ENCODE measurements around the gene AUTS2. TPM values are rescaled to one million over a fixed set of nuclear protein-coding genes. Genes with fewer than 3 reads are reported as not detected.

The AUTS2 gene
- total RNA-seq, 1 experiment from 2014 or later = 2.5 TPM

DNA sequence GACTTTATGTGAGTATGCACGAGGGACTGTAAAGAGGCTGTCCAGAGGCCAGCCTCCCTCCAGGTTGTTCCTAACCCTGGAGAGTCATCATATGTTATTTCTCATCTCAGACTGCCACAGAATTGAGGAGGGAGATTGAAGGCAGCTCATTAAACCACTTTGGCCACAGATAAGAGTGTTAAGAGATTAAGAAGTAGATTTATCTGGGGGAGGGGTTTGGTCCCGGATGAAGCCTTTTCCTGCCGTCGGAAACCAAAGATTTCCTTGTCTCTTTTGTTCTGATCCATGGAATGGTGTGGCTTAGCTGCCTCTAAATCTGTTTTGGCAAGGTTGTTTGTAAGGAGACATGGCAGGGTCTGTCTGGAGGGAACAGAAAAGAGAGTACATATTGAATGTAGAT lies 338.8 kb downstream of the AUTS2 start:
- no peak for DNase-seq (ENCODE audit: low read depth, low spot score)
- H3K27ac ChIP-seq (ENCODE audit: low read length) = no peak overlapping the region
- no peaks in the 10 kb centered on the region for H3K27me3 ChIP-seq (ENCODE audit: control insufficient read depth, insufficient read depth, low read length)
- TF ChIP-seq, protein P1, sequence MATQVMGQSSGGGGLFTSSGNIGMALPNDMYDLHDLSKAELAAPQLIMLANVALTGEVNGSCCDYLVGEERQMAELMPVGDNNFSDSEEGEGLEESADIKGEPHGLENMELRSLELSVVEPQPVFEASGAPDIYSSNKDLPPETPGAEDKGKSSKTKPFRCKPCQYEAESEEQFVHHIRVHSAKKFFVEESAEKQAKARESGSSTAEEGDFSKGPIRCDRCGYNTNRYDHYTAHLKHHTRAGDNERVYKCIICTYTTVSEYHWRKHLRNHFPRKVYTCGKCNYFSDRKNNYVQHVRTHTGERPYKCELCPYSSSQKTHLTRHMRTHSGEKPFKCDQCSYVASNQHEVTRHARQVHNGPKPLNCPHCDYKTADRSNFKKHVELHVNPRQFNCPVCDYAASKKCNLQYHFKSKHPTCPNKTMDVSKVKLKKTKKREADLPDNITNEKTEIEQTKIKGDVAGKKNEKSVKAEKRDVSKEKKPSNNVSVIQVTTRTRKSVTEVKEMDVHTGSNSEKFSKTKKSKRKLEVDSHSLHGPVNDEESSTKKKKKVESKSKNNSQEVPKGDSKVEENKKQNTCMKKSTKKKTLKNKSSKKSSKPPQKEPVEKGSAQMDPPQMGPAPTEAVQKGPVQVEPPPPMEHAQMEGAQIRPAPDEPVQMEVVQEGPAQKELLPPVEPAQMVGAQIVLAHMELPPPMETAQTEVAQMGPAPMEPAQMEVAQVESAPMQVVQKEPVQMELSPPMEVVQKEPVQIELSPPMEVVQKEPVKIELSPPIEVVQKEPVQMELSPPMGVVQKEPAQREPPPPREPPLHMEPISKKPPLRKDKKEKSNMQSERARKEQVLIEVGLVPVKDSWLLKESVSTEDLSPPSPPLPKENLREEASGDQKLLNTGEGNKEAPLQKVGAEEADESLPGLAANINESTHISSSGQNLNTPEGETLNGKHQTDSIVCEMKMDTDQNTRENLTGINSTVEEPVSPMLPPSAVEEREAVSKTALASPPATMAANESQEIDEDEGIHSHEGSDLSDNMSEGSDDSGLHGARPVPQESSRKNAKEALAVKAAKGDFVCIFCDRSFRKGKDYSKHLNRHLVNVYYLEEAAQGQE (IDR thresholded peaks at IDR 0.05; ENCODE audit: insufficient read depth in 1 of 2, low read depth in 2 of 2, low read length in 1 of 2) = no peak
- TF ChIP-seq, protein P2, sequence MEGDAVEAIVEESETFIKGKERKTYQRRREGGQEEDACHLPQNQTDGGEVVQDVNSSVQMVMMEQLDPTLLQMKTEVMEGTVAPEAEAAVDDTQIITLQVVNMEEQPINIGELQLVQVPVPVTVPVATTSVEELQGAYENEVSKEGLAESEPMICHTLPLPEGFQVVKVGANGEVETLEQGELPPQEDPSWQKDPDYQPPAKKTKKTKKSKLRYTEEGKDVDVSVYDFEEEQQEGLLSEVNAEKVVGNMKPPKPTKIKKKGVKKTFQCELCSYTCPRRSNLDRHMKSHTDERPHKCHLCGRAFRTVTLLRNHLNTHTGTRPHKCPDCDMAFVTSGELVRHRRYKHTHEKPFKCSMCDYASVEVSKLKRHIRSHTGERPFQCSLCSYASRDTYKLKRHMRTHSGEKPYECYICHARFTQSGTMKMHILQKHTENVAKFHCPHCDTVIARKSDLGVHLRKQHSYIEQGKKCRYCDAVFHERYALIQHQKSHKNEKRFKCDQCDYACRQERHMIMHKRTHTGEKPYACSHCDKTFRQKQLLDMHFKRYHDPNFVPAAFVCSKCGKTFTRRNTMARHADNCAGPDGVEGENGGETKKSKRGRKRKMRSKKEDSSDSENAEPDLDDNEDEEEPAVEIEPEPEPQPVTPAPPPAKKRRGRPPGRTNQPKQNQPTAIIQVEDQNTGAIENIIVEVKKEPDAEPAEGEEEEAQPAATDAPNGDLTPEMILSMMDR (IDR thresholded peaks at IDR 0.05) = no peak
- TF ChIP-seq POLR2AphosphoS5 (IDR thresholded peaks at IDR 0.05; ENCODE audit: low read depth, low read length) (no peak), SIN3A (IDR thresholded peaks at IDR 0.05; ENCODE audit: borderline replicate concordance, insufficient read depth, low read depth, low read length) (no peak), TCF7L2 (IDR thresholded peaks at IDR 0.05; ENCODE audit: low read depth, low read length) (no peak)
- H3K36me3 ChIP-seq (ENCODE audit: control insufficient read depth, insufficient read depth, low read length) = no peaks in the 10 kb centered on the region
- H3K4me1 ChIP-seq (ENCODE audit: control insufficient read depth, insufficient read depth, low read length) = no peaks in the 10 kb centered on the region
- in situ Hi-C loops (cut with HindIII; ENCODE audit: low pct_unique_long_range_greater_than_20kb, low sequenced_read_pairs) = no loop called here
- CTCF ChIA-PET = no interaction called here
- intact Hi-C loops (cut with micrococcal nuclease; ENCODE audit: unreplicated experiment) = no loop called here
- BruUV-seq (replicated peaks) = no TSS peak
- POLR2A ChIA-PET = no interaction called here
- no peak overlapping the region for H3K4me3 ChIP-seq (ENCODE audit: low read depth in 2 of 2, low read length in 2 of 2)
- no peaks in the 10 kb centered on the region for H3K9me3 ChIP-seq (ENCODE audit: control insufficient read depth, insufficient read depth, low read depth, low read length)
- ATAC-seq = no peak

DNA sequence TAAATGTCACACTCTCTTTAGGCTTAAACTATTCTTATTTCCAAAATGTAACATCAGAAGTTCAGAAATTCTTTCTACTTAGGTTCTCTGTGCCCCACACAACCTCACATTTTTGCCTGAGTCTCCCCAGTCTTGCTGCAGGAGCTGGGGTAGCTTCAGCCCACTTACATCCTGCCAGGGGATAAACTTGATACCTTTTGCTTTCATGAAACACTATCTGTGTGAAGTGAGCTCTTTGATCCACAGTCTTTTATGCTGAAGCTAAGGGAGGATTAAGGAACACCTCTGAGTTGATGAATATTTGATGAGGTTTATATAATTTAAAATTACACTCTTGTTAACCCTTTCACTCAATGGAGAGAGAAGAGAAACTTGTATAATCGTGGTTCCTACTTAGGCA lies 341.0 kb downstream of the AUTS2 start:
- intact Hi-C loops (cut with micrococcal nuclease; ENCODE audit: unreplicated experiment) = no loop called here
- no peak for ATAC-seq
- H3K4me3 ChIP-seq (ENCODE audit: low read depth in 2 of 2, low read length in 2 of 2) = no peak overlapping the region
- H3K27me3 ChIP-seq (ENCODE audit: control insufficient read depth, insufficient read depth, low read length) = no peaks in the 10 kb centered on the region
- in situ Hi-C loops (cut with HindIII; ENCODE audit: low pct_unique_long_range_greater_than_20kb, low sequenced_read_pairs) = no loop called here
- H3K4me1 ChIP-seq (ENCODE audit: control insufficient read depth, insufficient read depth, low read length) = no peaks in the 10 kb centered on the region
- POLR2A ChIA-PET = no interaction called here
- no peaks in the 10 kb centered on the region for H3K9me3 ChIP-seq (ENCODE audit: control insufficient read depth, insufficient read depth, low read depth, low read length)
- no peaks in the 10 kb centered on the region for H3K36me3 ChIP-seq (ENCODE audit: control insufficient read depth, insufficient read depth, low read length)
- no TSS peak for BruUV-seq (replicated peaks)
- TF ChIP-seq TCF7L2 (IDR thresholded peaks at IDR 0.05; ENCODE audit: low read depth, low read length) (no peak), POLR2AphosphoS5 (IDR thresholded peaks at IDR 0.05; ENCODE audit: low read depth, low read length) (no peak), SIN3A (IDR thresholded peaks at IDR 0.05; ENCODE audit: borderline replicate concordance, insufficient read depth, low read depth, low read length) (no peak)
- TF ChIP-seq, protein P1 (IDR thresholded peaks at IDR 0.05; ENCODE audit: insufficient read depth in 1 of 2, low read depth in 2 of 2, low read length in 1 of 2) = no peak
- TF ChIP-seq, protein P2 (IDR thresholded peaks at IDR 0.05) = no peak
- DNase-seq (ENCODE audit: low read depth, low spot score) = no peak
- H3K27ac ChIP-seq (ENCODE audit: low read length) = no peak overlapping the region
- CTCF ChIA-PET = no interaction called here

Measured in Panc1 (cell line).